ENCODE results near the gene C19orf12.

DNA sequence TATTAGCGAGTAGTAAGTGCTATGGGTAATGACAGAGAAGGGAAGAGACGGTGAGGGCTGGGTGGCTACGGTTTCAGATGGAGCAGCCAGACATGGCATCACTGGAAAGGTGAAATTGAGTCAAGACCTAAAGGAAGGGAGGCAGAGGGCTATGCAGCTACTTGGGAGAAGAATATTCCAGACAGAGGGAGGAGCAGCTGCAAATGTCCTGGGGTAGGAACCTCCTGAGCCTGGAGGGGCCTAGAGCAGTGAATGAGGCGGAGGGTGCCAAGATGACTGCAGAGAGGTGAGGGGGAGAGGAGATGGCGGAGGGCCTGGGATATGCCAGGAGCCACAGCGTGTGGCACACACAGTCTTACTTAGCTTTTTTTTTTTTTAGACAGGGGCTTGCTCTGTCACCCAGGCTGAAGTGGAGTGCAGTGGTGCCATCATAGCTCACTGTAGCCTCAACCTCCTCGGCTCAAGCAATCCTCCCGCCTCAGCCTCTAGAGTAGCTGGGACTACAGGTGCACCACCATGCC lies 28.7 kb downstream of the C19orf12 start:
- TF ChIP-seq EZH2 (IDR thresholded peaks at IDR 0.05; ENCODE audit: borderline replicate concordance, low read depth, low read length, severe bottlenecking) (no peak), CTCF (IDR thresholded peaks at IDR 0.05; ENCODE audit: borderline replicate concordance, extremely low read depth, low read length, poor library complexity, severe bottlenecking) (no peak)

All from DND-41 (cell line).